Naive B cell (primary cell): ENCODE measurements around the gene ZNF593OS. TPM values are rescaled to one million over a fixed set of nuclear protein-coding genes. Genes with fewer than 3 reads are reported as not detected.

Experiments
- ATAC-seq, 2 donors: fragments of 150-1000 bp; cut with Tn5 transposase; 2 replicates each; pipeline ENCODE4 v1.10.0; 2021; ENCODE audit warnings: low read depth in 2 of 2, mild to moderate bottlenecking in 2 of 2, moderate library complexity in 2 of 2
- DNase-seq: peaks from one replicate; pipeline ENCODE4 v3.0.0; 2022
- H3K27ac Mint-ChIP-seq, 6 donors: one replicate each; pipeline ENCODE4 v1.8.0; 2020 to 2022; ENCODE audit warnings: mild to moderate bottlenecking in 6 of 6, mixed read lengths in 6 of 6, moderate library complexity in 5 of 6, inconsistent platforms in 2 of 6
- H3K27me3 Mint-ChIP-seq, 3 donors: one replicate each; pipeline ENCODE4 v1.8.0; 2021 to 2022; ENCODE audit warnings: mixed read lengths in 3 of 3, mild to moderate bottlenecking in 1 of 3
- H3K36me3 Mint-ChIP-seq, 2 donors: one replicate each; pipeline ENCODE4 v1.8.0; 2020 to 2022; ENCODE audit warnings: mixed read lengths in 2 of 2, inconsistent platforms in 1 of 2, mild to moderate bottlenecking in 1 of 2
- H3K4me1 Mint-ChIP-seq, 3 donors: one replicate each; pipeline ENCODE4 v1.8.0; 2020 to 2022; ENCODE audit warnings: mixed read lengths in 3 of 3, inconsistent platforms in 1 of 3, mild to moderate bottlenecking in 1 of 3, moderate library complexity in 1 of 3
- H3K4me3 Mint-ChIP-seq, 8 donors: one replicate each; pipeline ENCODE4 v1.8.0; 2020 to 2022; ENCODE audit warnings: mild to moderate bottlenecking in 8 of 8, mixed read lengths in 8 of 8, moderate library complexity in 8 of 8, inconsistent platforms in 2 of 8
- H3K9me3 Mint-ChIP-seq, 7 donors: one replicate each; pipeline ENCODE4 v1.8.0; 2020 to 2022; ENCODE audit warnings: mixed read lengths in 7 of 7, mild to moderate bottlenecking in 5 of 7, inconsistent platforms in 2 of 7, moderate library complexity in 1 of 7
- polyA plus RNA-seq, 6 donors: library from polyadenylated mRNA; unstranded; fragments of 300-500 nt; fragmentation: Illumina TruSeq; gene quantifications; one replicate each; pipeline ENCODE4 v1.2.3, GENCODE V29; 2021; ENCODE audit warnings: low read depth in 6 of 6

Gene ZNF593OS
- polyA plus RNA-seq, 6 donors from 2014 or later, result 0.96 to 3.5 (median 1.9) TPM

- Mint-ChIP-seq H3K4me3 (peak overlapping the region; percentile 89 to 95 (median 91)), H3K27me3 (no peaks in the 10 kb centered on the region), H3K9me3 (no peaks in the 10 kb centered on the region), H3K27ac (peak overlapping the region; percentile 66 to 97 (median 94)), H3K4me1 (peaks cover 6 to 25% (median 11%) of the 10 kb centered on the region in 3 donors), H3K36me3 (no peaks in the 10 kb centered on the region)
- DNase-seq, result no peak
- ATAC-seq, result no peak
These were observed 1.2 kb downstream of the ZNF593OS start for GRCh38 chr1:26170472-26170821.

GRCh38 chr1:26169669-26170471 lies 1.8 kb downstream of the ZNF593OS start, which contains the start of gene ZNF593:
ZNF593 (plus strand) TSS chr1:26169908; CDS start chr1:26169984, 76 bp downstream.
- Mint-ChIP-seq H3K36me3 (no peaks in the 10 kb centered on the region), H3K4me3 (peak within 1 kb of the TSS; percentile 89 to 95 (median 91)), H3K27ac (peak within 1 kb of the TSS; percentile 66 to 97 (median 96)), H3K9me3 (no peaks in the 10 kb centered on the region), H3K27me3 (peaks cover 0 to 5% (median 0%) of the 10 kb centered on the region in 3 donors), H3K4me1 (peaks cover 7 to 25% (median 14%) of the 10 kb centered on the region in 3 donors)
- ATAC-seq, result peak; percentile 93
- peak; percentile 87 for DNase-seq

- Mint-ChIP-seq H3K27ac (peak overlapping the region in 5 of 6 donors; percentile 26 to 95 (median 91)), H3K27me3 (peaks cover 0 to 11% (median 0%) of the 10 kb centered on the region in 3 donors), H3K9me3 (no peaks in the 10 kb centered on the region), H3K4me1 (peaks cover 12 to 25% (median 19%) of the 10 kb centered on the region in 3 donors), H3K36me3 (no peaks in the 10 kb centered on the region), H3K4me3 (peak overlapping the region; percentile 79 to 95 (median 91))
- no peak for ATAC-seq
- no peak for DNase-seq
These were observed 2.5 kb downstream of the ZNF593OS start for GRCh38 chr1:26169198-26169554.

- no peak for ATAC-seq
- peaks cover 0 to 15% (median 3%) of the 10 kb centered on the region in 3 donors for H3K27me3 Mint-ChIP-seq
- peaks cover 12 to 29% (median 23%) of the 10 kb centered on the region in 3 donors for H3K4me1 Mint-ChIP-seq
- peak within 1 kb of the TSS; percentile 89 to 95 (median 91) for H3K4me3 Mint-ChIP-seq
- H3K27ac Mint-ChIP-seq, result peak within 1 kb of the TSS; percentile 66 to 97 (median 96)
- no peak for DNase-seq
- H3K36me3 Mint-ChIP-seq, result no peaks in the 10 kb centered on the region
- no peaks in the 10 kb centered on the region for H3K9me3 Mint-ChIP-seq
These were observed 3.0 kb downstream of the ZNF593OS start, which contains the start of gene C1orf232 for GRCh38 chr1:26168410-26169197. C1orf232 (minus strand) TSS chr1:26168963; CDS start chr1:26168499, 464 bp downstream.

DNA sequence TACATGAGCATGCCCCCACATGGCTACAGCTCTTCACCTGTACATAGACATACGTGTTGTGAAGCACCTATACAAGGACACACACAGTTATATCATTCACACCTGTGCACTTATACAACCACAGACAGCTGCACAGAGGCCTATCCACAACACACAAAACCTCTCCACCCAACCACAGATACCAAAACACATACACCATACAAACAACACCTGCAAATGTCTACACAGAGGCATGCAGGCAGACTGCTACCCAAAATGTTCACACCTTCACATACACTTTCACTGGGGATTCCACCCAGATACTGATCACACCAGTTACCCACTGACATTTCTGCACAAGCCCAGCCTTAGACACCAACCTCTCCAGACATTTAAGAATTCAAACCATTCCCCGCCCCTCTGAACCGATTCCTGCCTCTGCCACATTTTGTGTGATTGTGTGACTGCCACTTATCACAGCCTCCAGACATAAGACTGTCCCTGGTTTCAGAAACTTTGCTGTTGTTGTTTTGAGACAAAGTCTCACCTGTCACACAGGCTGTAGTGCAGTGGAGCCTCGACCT lies 4.8 kb downstream of the ZNF593OS start:
- no peak for DNase-seq
- H3K36me3 Mint-ChIP-seq, result no peaks in the 10 kb centered on the region
- no peak overlapping the region for H3K4me3 Mint-ChIP-seq
- no peak for ATAC-seq
- H3K27me3 Mint-ChIP-seq, result peaks cover 7 to 27% (median 10%) of the 10 kb centered on the region in 3 donors
- no peaks in the 10 kb centered on the region for H3K9me3 Mint-ChIP-seq
- peaks cover 17 to 35% (median 28%) of the 10 kb centered on the region in 3 donors for H3K4me1 Mint-ChIP-seq
- no peak overlapping the region for H3K27ac Mint-ChIP-seq

GRCh38 chr1:26164861-26165842 lies 6.5 kb downstream of the ZNF593OS start:
- H3K4me1 Mint-ChIP-seq, result peaks cover 12 to 22% (median 21%) of the 10 kb centered on the region in 3 donors
- ATAC-seq, result no peak
- H3K9me3 Mint-ChIP-seq, result no peaks in the 10 kb centered on the region
- no peaks in the 10 kb centered on the region for H3K36me3 Mint-ChIP-seq
- H3K27ac Mint-ChIP-seq, result peak overlapping the region in 3 of 6 donors; percentile 16 to 37 (median 24)
- peak overlapping the region; percentile 27 to 87 (median 65) for H3K4me3 Mint-ChIP-seq
- DNase-seq, result no peak
- H3K27me3 Mint-ChIP-seq, result peaks cover 10 to 41% (median 14%) of the 10 kb centered on the region in 3 donors

- ATAC-seq (peak; percentile 72 to 79), DNase-seq (peak; percentile 58)
- Mint-ChIP-seq H3K27ac (peak overlapping the region in 3 of 6 donors; percentile 16 to 59 (median 24)), H3K36me3 (no peaks in the 10 kb centered on the region), H3K9me3 (no peaks in the 10 kb centered on the region), H3K27me3 (peaks cover 10 to 50% (median 23%) of the 10 kb centered on the region in 3 donors), H3K4me1 (peaks cover 11 to 19% (median 14%) of the 10 kb centered on the region in 3 donors), H3K4me3 (peak overlapping the region; percentile 27 to 87 (median 66))
These were observed 7.4 kb downstream of the ZNF593OS start for GRCh38 chr1:26164036-26164860.

- H3K4me3 Mint-ChIP-seq, result peak overlapping the region in 6 of 8 donors; percentile 36 to 76 (median 43)
- peaks cover 10 to 56% (median 25%) of the 10 kb centered on the region in 3 donors for H3K27me3 Mint-ChIP-seq
- no peaks in the 10 kb centered on the region for H3K9me3 Mint-ChIP-seq
- DNase-seq (no peak), ATAC-seq (no peak)
- peak overlapping the region in 2 of 6 donors; percentile 57 to 59 for H3K27ac Mint-ChIP-seq
- peaks cover 10 to 19% (median 11%) of the 10 kb centered on the region in 3 donors for H3K4me1 Mint-ChIP-seq
- no peaks in the 10 kb centered on the region for H3K36me3 Mint-ChIP-seq
These were observed 8.0 kb downstream of the ZNF593OS start for GRCh38 chr1:26163684-26164035.

- ATAC-seq, result no peak
- Mint-ChIP-seq H3K27me3 (peaks cover 18 to 70% (median 36%) of the 10 kb centered on the region in 3 donors), H3K4me1 (peaks cover 10 to 19% (median 11%) of the 10 kb centered on the region in 3 donors)
These were observed 9.4 kb downstream of the ZNF593OS start for GRCh38 chr1:26162220-26162709.

DNA sequence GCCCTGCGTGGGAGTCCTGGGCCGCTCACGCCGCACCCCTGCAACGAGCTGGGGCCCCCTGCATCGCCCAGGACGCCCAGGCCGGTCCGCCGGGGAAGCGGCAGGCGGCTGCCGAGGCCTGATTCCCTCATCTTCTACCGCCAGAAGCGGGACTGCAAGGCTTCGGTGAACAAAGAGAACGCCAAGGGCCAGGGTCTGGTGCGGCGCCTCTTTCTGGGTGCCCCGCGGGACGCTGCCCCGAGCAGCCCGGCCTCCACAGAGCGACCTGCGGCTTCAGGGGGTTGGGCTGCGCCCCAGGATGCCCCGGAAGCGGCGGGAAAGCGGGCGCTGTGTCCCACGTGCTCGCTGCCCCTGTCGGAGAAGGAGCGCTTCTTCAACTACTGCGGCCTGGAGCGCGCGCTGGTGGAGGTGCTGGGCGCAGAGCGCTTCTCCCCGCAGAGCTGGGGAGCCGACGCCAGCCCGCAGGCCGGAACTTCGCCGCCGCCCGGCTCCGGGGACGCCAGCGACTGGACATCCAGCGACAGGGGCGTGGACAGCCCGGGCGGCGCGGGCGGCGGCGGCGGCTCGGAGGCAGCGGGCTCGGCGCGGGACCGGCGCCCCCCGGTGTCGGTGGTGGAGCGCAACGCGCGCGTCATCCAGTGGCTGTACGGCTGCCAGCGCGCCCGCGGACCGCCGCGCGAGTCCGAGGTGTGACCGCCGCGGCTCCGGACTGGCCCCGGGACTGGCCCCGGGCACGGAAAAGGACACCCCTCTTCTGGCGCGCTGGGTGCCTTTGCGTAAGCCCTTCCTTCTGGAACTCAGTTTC lies 10.0 kb downstream of the ZNF593OS start:
- ATAC-seq (peak; percentile 56 to 63), DNase-seq (peak; percentile 38)
- H3K9me3 Mint-ChIP-seq, result no peaks in the 10 kb centered on the region
- H3K27me3 Mint-ChIP-seq, result peaks cover 18 to 74% (median 36%) of the 10 kb centered on the region in 3 donors
- H3K36me3 Mint-ChIP-seq, result no peaks in the 10 kb centered on the region
- no peak overlapping the region for H3K27ac Mint-ChIP-seq
- peak overlapping the region in 6 of 8 donors; percentile 56 to 83 (median 71) for H3K4me3 Mint-ChIP-seq
- peaks cover 10 to 19% (median 11%) of the 10 kb centered on the region in 3 donors for H3K4me1 Mint-ChIP-seq

More at GRCh38 chr1:26162220-26162709, 9.4 kb downstream of the ZNF593OS start:
- no peaks in the 10 kb centered on the region for H3K36me3 Mint-ChIP-seq
- no peak for DNase-seq
- H3K4me3 Mint-ChIP-seq, result peak overlapping the region; percentile 33 to 83 (median 71)
- no peaks in the 10 kb centered on the region for H3K9me3 Mint-ChIP-seq
- H3K27ac Mint-ChIP-seq, result no peak overlapping the region
